Putamen (tissue), 1 donor: Measurements from ENCODE around the gene TSEN15.
"Not testable (repeated sequence)": the region's sequence is repeated elsewhere in the genome, so short reads cannot be mapped to it uniquely, and the experiment has no call there.

Experiments used
- DNase-seq: peaks from one replicate; pipeline ENCODE4 v3.0.0-alpha.2; 2016; ENCODE audit warnings: low spot score

The TSEN15 gene

GRCh38 chr1:184031409-184032107, 20.0 kb upstream of the TSEN15 start:
- DNase-seq, result no peak

- DNase-seq, result no peak
These were observed 19.1 kb upstream of the TSEN15 start for GRCh38 chr1:184032306-184032929.

GRCh38 chr1:184032930-184033418, 18.6 kb upstream of the TSEN15 start:
- no peak for DNase-seq

- no peak for DNase-seq
These were observed 17.8 kb upstream of the TSEN15 start for GRCh38 chr1:184033711-184034167.

- DNase-seq, result no peak
These were observed 16.7 kb upstream of the TSEN15 start for GRCh38 chr1:184034761-184035379.

GRCh38 chr1:184035719-184036516, 15.6 kb upstream of the TSEN15 start:
- no peak for DNase-seq

- DNase-seq, result no peak
These were observed 15.0 kb upstream of the TSEN15 start for GRCh38 chr1:184036517-184036949.

- no peak for DNase-seq
These were observed 13.5 kb upstream of the TSEN15 start for GRCh38 chr1:184037849-184038591.

- DNase-seq, result no peak
These were observed 12.4 kb upstream of the TSEN15 start for GRCh38 chr1:184039126-184039525.

- no peak for DNase-seq
These were observed 9.8 kb upstream of the TSEN15 start for GRCh38 chr1:184041731-184042130.

GRCh38 chr1:184043315-184043714, 8.2 kb upstream of the TSEN15 start:
- not testable (repeated sequence) for DNase-seq

GRCh38 chr1:184044603-184045376, 6.7 kb upstream of the TSEN15 start:
- DNase-seq, result no peak

GRCh38 chr1:184047541-184047940, 4.0 kb upstream of the TSEN15 start:
- not testable (repeated sequence) for DNase-seq

GRCh38 chr1:184048561-184049240, 2.8 kb upstream of the TSEN15 start:
- no peak for DNase-seq

- no peak for DNase-seq
These were observed 2.2 kb upstream of the TSEN15 start for GRCh38 chr1:184049291-184049690.

- no peak for DNase-seq
These were observed 1.6 kb upstream of the TSEN15 start for GRCh38 chr1:184049836-184050468.

- no peak for DNase-seq
These were observed 894 bp upstream of the TSEN15 start for GRCh38 chr1:184050636-184051035.

GRCh38 chr1:184051138-184051484, 419 bp upstream of the TSEN15 start:
- no peak for DNase-seq

GRCh38 chr1:184052194-184052559, 647 bp downstream of the TSEN15 start:
- no peak for DNase-seq

GRCh38 chr1:184052750-184053149, 1.2 kb downstream of the TSEN15 start:
- no peak for DNase-seq
